Naive thymus-derived CD4-positive, alpha-beta T cell (primary cell): ENCODE measurements around the gene MACROD2. TPM values are rescaled to one million over a fixed set of nuclear protein-coding genes. Genes with fewer than 3 reads are reported as not detected.

ENCODE experiments used
- ATAC-seq: fragments of 150-1000 bp; cut with Tn5 transposase; 2 replicates; pipeline ENCODE4 v1.10.0; 2021; ENCODE audit warnings: mild to moderate bottlenecking, moderate library complexity
- CTCF ChIA-PET: fragments of 350-600 bp; sonication (Branson Sonifier 250); formaldehyde crosslinking; loops from one replicate; lab custom pipeline; 2021; ENCODE audit warnings: antibody characterized with exemption; lab: Charles Lee
- POLR2A ChIA-PET: fragments of 350-600 bp; sonication (Branson Sonifier 250); formaldehyde crosslinking; loops from one replicate; lab custom pipeline; 2021; ENCODE audit warnings: antibody characterized with exemption, inconsistent platforms; lab: Charles Lee
- DNase-seq, 9 donors: peaks; one replicate each; pipeline versions ENCODE4 v3.0.0 to v3.0.0-alpha.2; 2020 to 2022; ENCODE audit warnings: mixed read lengths in 1 of 9
- H3K27ac ChIP-seq: one replicate; pipeline ENCODE4 v1.7.0; 2013; ENCODE audit warnings: mild to moderate bottlenecking, low read depth, low read length, moderate library complexity
- H3K27me3 ChIP-seq, 2 donors: one replicate each; pipeline ENCODE4 v1.7.0; 2013; ENCODE audit warnings: low read length in 2 of 2, mild to moderate bottlenecking in 2 of 2, moderate library complexity in 2 of 2; ENCODE audit not compliant: control insufficient read depth in 2 of 2, insufficient read depth in 2 of 2
- H3K36me3 ChIP-seq, 3 experiments: 1 replicate in 2 of 3; 2 replicates in 1 of 3; pipeline ENCODE4 v1.7.0; 2013; ENCODE audit warnings: low read length in 3 of 3, mild to moderate bottlenecking in 3 of 3, moderate library complexity in 1 of 3; ENCODE audit not compliant: insufficient read depth in 3 of 3, control insufficient read depth in 2 of 3
- H3K4me1 ChIP-seq, 2 donors: one replicate each; pipeline ENCODE4 v1.7.0; 2013; ENCODE audit warnings: low read length in 2 of 2, mild to moderate bottlenecking in 2 of 2, moderate library complexity in 1 of 2; ENCODE audit not compliant: control insufficient read depth in 2 of 2, insufficient read depth in 2 of 2
- H3K4me3 ChIP-seq: 2 replicates; pipeline ENCODE4 v1.7.0; 2013; ENCODE audit warnings: mild to moderate bottlenecking, low read length
- H3K9me3 ChIP-seq, 3 experiments: 1 replicate in 2 of 3; 2 replicates in 1 of 3; pipeline ENCODE4 v1.7.0; 2013; ENCODE audit warnings: low read length in 3 of 3; ENCODE audit not compliant: control insufficient read depth in 2 of 3
- H3K27ac Mint-ChIP-seq, 9 donors: one replicate each; pipeline ENCODE4 v1.8.0; 2020 to 2022; ENCODE audit warnings: mixed read lengths in 9 of 9, mild to moderate bottlenecking in 8 of 9, moderate library complexity in 5 of 9, inconsistent platforms in 2 of 9
- H3K27me3 Mint-ChIP-seq, 5 donors: one replicate each; pipeline ENCODE4 v1.8.0; 2021 to 2022; ENCODE audit warnings: mixed read lengths in 5 of 5, mild to moderate bottlenecking in 1 of 5
- H3K36me3 Mint-ChIP-seq, 5 donors: one replicate each; pipeline ENCODE4 v1.8.0; 2020 to 2022; ENCODE audit warnings: mixed read lengths in 5 of 5, mild to moderate bottlenecking in 3 of 5, inconsistent platforms in 1 of 5
- H3K4me1 Mint-ChIP-seq, 7 donors: one replicate each; pipeline ENCODE4 v1.8.0; 2020 to 2022; ENCODE audit warnings: mixed read lengths in 7 of 7, mild to moderate bottlenecking in 3 of 7, inconsistent platforms in 1 of 7
- H3K4me3 Mint-ChIP-seq, 10 donors: one replicate each; pipeline ENCODE4 v1.8.0; 2020 to 2022; ENCODE audit warnings: mild to moderate bottlenecking in 10 of 10, mixed read lengths in 10 of 10, moderate library complexity in 6 of 10, inconsistent platforms in 2 of 10
- H3K9me3 Mint-ChIP-seq, 11 donors: one replicate each; pipeline ENCODE4 v1.8.0; 2020 to 2022; ENCODE audit warnings: mixed read lengths in 11 of 11, mild to moderate bottlenecking in 4 of 11, inconsistent platforms in 1 of 11, moderate library complexity in 1 of 11
- intact Hi-C, 2 donors: fragments of 100-400 bp; cut with micrococcal nuclease; formaldehyde crosslinking; loops; one replicate each; pipeline ENCODE4 v1.15.1; 2023
- polyA plus RNA-seq, 2 donors: library from polyadenylated mRNA; unstranded; fragments of 300-500 nt; fragmentation: Illumina TruSeq; gene quantifications; one replicate each; pipeline ENCODE4 v1.2.3, GENCODE V29; 2021
- total RNA-seq, 6 experiments: library from RNA in 5 of 6; stranded (reverse) in 5 of 6; gene quantifications; 1 replicate in 5 of 6; 2 replicates in 1 of 6; pipeline ENCODE4 v1.2.3 and lab custom pipeline; 2021 to 2026

MACROD2 gene
- total and polyA plus RNA-seq, 7 experiments from 2014 or later = 0.27 to 0.86 (median 0.34) TPM; not detected in 4

DNA sequence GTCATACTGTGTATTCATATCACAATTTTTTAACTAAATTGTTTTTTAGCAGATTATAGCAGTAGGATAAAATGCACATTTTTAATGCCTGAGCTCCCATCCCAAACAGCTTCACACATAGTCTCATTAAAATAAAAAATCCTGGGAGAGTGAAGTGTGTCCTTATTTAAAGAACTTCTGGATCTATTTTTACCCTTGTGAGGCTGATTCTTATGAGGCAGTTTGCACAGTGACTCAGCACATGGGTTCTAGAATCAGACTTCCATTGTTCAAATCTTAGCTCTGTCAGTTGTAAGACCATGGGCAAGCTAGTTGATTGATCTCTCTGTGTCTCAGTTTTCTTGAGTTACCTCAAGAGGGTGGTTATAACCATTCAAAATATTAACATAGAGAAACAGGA is 72.3 kb downstream of the MACROD2 start:
- POLR2A ChIA-PET = no interaction called here
- H3K27me3 Mint-ChIP-seq = no peaks in the 10 kb centered on the region
- CTCF ChIA-PET = no interaction called here
- no peaks in the 10 kb centered on the region for H3K4me1 Mint-ChIP-seq
- no peaks in the 10 kb centered on the region for H3K4me1 ChIP-seq
- H3K9me3 Mint-ChIP-seq = peaks cover 0 to 7% (median 0%) of the 10 kb centered on the region in 11 donors
- H3K27ac ChIP-seq = no peak overlapping the region
- no peak overlapping the region for H3K27ac Mint-ChIP-seq
- H3K27me3 ChIP-seq = no peaks in the 10 kb centered on the region
- no peaks in the 10 kb centered on the region for H3K9me3 ChIP-seq
- H3K4me3 ChIP-seq = no peak overlapping the region
- no peak overlapping the region for H3K4me3 Mint-ChIP-seq
- intact Hi-C loops = no loop called here
- no peaks in the 10 kb centered on the region for H3K36me3 ChIP-seq
- DNase-seq (no peak), ATAC-seq (no peak)
- no peaks in the 10 kb centered on the region for H3K36me3 Mint-ChIP-seq

DNA sequence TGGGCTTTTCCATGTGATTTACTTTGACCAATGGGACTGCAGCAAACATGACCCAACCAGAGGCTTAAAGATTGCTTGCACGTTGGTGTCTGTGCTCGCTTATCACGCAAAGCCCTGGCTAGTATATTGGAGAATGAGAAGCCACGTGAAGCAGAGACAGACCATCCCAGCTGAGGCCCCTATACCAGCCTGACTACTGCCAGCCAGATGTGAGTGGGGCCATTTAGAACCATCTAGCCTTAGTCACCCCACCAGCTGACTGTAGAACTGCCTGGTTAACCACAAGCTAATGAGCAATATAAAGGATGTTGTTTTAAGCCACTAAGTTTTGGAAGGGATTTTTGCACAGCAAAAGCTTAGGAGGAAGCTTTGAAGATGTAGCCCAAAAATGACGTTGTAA is 74.5 kb downstream of the MACROD2 start:
- H3K4me1 ChIP-seq = no peaks in the 10 kb centered on the region
- H3K4me3 ChIP-seq = no peak overlapping the region
- no peak for ATAC-seq
- no peaks in the 10 kb centered on the region for H3K9me3 ChIP-seq
- ChIA-PET CTCF (no interaction called here), POLR2A (no interaction called here)
- intact Hi-C loops = no loop called here
- H3K27ac ChIP-seq = no peak overlapping the region
- Mint-ChIP-seq H3K27ac (no peak overlapping the region), H3K4me1 (no peaks in the 10 kb centered on the region), H3K36me3 (no peaks in the 10 kb centered on the region), H3K9me3 (peaks cover 0 to 6% (median 0%) of the 10 kb centered on the region in 11 donors), H3K27me3 (no peaks in the 10 kb centered on the region), H3K4me3 (no peak overlapping the region)
- no peaks in the 10 kb centered on the region for H3K36me3 ChIP-seq
- no peaks in the 10 kb centered on the region for H3K27me3 ChIP-seq
- DNase-seq = no peak

DNA sequence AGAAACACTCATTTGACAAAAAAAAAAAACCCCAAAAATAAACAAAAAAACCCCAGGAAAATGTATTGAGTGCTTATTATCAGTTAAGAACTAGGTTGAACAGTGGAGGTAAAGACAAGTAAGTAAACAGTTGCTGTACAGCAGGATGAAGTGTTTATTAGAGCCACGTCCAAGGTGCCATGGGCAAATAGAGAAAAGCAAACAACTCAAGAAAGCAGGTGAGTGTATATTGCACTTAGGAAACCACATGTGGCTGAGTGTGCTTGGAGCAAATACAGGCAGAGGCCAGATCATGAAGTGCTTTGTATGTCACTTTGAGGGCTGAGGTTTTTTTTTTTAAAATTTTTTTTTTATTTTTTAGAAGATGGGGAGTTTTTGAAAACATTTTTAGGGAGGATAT is 98.3 kb downstream of the MACROD2 start:
- Histone ChIP-seq H3K36me3 (no peaks in the 10 kb centered on the region), H3K4me3 (no peak overlapping the region), H3K9me3 (no peaks in the 10 kb centered on the region), H3K27ac (no peak overlapping the region), H3K27me3 (no peaks in the 10 kb centered on the region), H3K4me1 (no peaks in the 10 kb centered on the region)
- no peaks in the 10 kb centered on the region for H3K36me3 Mint-ChIP-seq
- peaks cover 0 to 6% (median 3%) of the 10 kb centered on the region in 11 donors for H3K9me3 Mint-ChIP-seq
- H3K4me3 Mint-ChIP-seq = no peak overlapping the region
- CTCF ChIA-PET = no interaction called here
- no peak overlapping the region for H3K27ac Mint-ChIP-seq
- no peaks in the 10 kb centered on the region for H3K27me3 Mint-ChIP-seq
- H3K4me1 Mint-ChIP-seq = no peaks in the 10 kb centered on the region
- no peak for ATAC-seq
- intact Hi-C loops = no loop called here
- DNase-seq = no peak
- POLR2A ChIA-PET = no interaction called here

DNA sequence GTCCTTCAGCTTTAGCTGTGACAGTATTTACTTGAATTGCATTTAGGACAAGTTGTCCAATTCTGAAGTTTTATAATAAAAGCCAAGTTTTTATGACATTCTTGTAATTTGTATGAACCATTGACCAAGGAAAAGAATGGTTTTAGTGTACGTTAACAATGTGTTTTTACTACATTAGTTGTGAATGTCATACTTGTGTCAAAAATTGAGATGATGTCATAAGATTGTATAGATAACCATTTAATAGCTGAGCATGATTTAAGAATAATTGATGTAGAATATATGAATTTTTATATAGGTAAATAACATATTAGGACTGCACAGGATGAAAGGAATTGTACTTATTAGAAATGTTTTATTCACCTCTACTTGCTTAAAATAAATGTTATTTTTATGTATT is 102.9 kb downstream of the MACROD2 start:
- DNase-seq (no peak), ATAC-seq (no peak)
- no peaks in the 10 kb centered on the region for H3K9me3 ChIP-seq
- H3K4me3 ChIP-seq = no peak overlapping the region
- no peaks in the 10 kb centered on the region for H3K36me3 Mint-ChIP-seq
- H3K4me1 ChIP-seq = no peaks in the 10 kb centered on the region
- ChIA-PET CTCF (no interaction called here), POLR2A (no interaction called here)
- intact Hi-C loops = no loop called here
- no peaks in the 10 kb centered on the region for H3K36me3 ChIP-seq
- no peak overlapping the region for H3K27ac Mint-ChIP-seq
- H3K4me3 Mint-ChIP-seq = no peak overlapping the region
- no peaks in the 10 kb centered on the region for H3K27me3 ChIP-seq
- peaks cover 0 to 6% (median 0%) of the 10 kb centered on the region in 11 donors for H3K9me3 Mint-ChIP-seq
- no peak overlapping the region for H3K27ac ChIP-seq
- no peaks in the 10 kb centered on the region for H3K4me1 Mint-ChIP-seq
- no peaks in the 10 kb centered on the region for H3K27me3 Mint-ChIP-seq

DNA sequence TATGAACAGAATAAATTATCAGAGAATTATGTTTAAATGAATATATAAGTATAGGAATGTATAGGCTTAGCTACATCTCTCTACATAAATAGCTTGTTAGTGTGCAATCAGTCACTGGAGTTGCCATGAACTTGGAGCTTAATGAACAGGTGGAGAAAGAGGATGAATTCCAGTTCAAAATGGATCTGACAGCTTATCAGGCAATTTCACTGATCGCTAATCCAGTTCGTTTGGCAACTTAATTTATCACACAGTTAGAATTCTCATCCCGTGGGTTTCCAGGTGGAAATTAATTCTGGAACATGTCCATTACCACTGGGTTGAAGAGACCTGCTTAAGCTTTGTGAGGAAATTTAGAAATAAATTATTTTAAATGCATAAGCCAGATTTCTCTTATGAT is 118.1 kb downstream of the MACROD2 start:
- no peak overlapping the region for H3K27ac Mint-ChIP-seq
- no peaks in the 10 kb centered on the region for H3K4me1 ChIP-seq
- no peaks in the 10 kb centered on the region for H3K9me3 ChIP-seq
- H3K4me3 ChIP-seq = no peak overlapping the region
- ChIA-PET POLR2A (no interaction called here), CTCF (no interaction called here)
- H3K36me3 Mint-ChIP-seq = no peaks in the 10 kb centered on the region
- peaks cover 0 to 34% (median 6%) of the 10 kb centered on the region in 11 donors for H3K9me3 Mint-ChIP-seq
- H3K27ac ChIP-seq = no peak overlapping the region
- H3K4me1 Mint-ChIP-seq = no peaks in the 10 kb centered on the region
- DNase-seq = no peak
- no peaks in the 10 kb centered on the region for H3K27me3 Mint-ChIP-seq
- no peak overlapping the region for H3K4me3 Mint-ChIP-seq
- H3K27me3 ChIP-seq = no peaks in the 10 kb centered on the region
- no peak for ATAC-seq
- intact Hi-C loops = no loop called here
- H3K36me3 ChIP-seq = no peaks in the 10 kb centered on the region

DNA sequence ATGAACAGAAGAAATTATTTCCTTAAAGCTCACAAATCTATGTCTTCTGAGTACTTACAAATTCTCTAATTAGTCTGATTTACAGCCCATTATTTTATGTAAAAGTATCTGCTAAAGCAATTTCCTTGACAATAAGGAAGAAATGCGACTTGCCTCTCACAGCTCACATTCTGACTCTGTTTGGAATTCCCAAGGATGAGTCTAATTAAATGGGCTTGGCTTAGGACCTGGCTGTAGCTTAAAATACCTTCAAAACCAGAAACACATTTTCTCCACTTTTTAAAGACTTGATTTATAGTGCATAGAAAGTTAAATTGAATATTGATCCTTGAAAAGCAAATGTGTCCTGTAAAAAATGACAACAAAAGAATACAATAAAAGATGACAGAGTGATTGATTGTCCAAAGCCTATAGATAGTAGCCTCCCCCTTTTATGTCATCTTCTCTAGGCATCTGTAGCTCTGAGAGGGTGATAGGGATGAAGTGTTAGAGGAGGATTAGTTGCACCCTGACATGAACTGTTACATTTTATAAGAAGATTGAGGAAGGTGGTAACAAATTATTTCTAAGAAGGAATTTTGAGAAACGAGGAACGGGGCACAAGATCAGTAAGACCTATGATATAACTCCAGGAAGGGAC is 118.9 kb downstream of the MACROD2 start:
- intact Hi-C loops = no loop called here
- H3K27ac ChIP-seq = no peak overlapping the region
- no peak overlapping the region for H3K27ac Mint-ChIP-seq
- H3K4me3 Mint-ChIP-seq = no peak overlapping the region
- ATAC-seq (no peak), DNase-seq (no peak)
- H3K36me3 ChIP-seq = no peaks in the 10 kb centered on the region
- ChIA-PET POLR2A (no interaction called here), CTCF (no interaction called here)
- no peaks in the 10 kb centered on the region for H3K4me1 Mint-ChIP-seq
- no peaks in the 10 kb centered on the region for H3K27me3 Mint-ChIP-seq
- no peaks in the 10 kb centered on the region for H3K9me3 ChIP-seq
- peaks cover 0 to 30% (median 5%) of the 10 kb centered on the region in 11 donors for H3K9me3 Mint-ChIP-seq
- H3K4me1 ChIP-seq = no peaks in the 10 kb centered on the region
- no peaks in the 10 kb centered on the region for H3K27me3 ChIP-seq
- H3K36me3 Mint-ChIP-seq = no peaks in the 10 kb centered on the region
- no peak overlapping the region for H3K4me3 ChIP-seq

DNA sequence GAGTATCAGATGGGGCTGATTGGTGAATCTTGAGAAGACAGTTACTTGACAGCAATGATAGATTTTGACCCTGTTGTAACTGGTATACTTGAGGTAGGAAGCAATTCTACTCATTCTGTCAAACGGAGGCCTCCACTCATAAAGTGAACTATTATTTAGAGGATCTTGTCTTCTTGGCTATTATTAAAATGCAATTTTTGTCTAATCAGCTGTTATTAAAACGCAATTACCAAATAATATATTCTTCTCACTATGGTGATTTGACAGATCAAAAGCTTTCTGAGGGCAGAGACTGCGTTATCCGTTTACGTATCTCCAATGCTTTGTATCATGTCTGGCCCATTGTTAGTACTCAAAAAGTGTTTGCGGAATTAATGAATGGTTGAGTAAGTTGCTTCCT is 120.7 kb downstream of the MACROD2 start:
- H3K27me3 Mint-ChIP-seq = peaks cover 0 to under 1% (median 0%) of the 10 kb centered on the region in 5 donors
- no peak overlapping the region for H3K27ac Mint-ChIP-seq
- Histone ChIP-seq H3K9me3 (no peaks in the 10 kb centered on the region), H3K36me3 (no peaks in the 10 kb centered on the region), H3K4me1 (no peaks in the 10 kb centered on the region), H3K27ac (no peak overlapping the region), H3K27me3 (no peaks in the 10 kb centered on the region), H3K4me3 (no peak overlapping the region)
- DNase-seq (no peak), ATAC-seq (no peak)
- CTCF ChIA-PET = no interaction called here
- intact Hi-C loops = no loop called here
- POLR2A ChIA-PET = no interaction called here
- H3K36me3 Mint-ChIP-seq = no peaks in the 10 kb centered on the region
- H3K4me3 Mint-ChIP-seq = no peak overlapping the region
- peaks cover 0 to 15% (median 5%) of the 10 kb centered on the region in 11 donors for H3K9me3 Mint-ChIP-seq
- H3K4me1 Mint-ChIP-seq = no peaks in the 10 kb centered on the region
